Erythroblast (primary cell): ENCODE measurements around the gene ZNF575.

Experiments
- GATA1 ChIP-seq: IDR thresholded peaks from 2 replicates; pipeline ENCODE4 v1.6.1; 2011; ENCODE audit warnings: low read depth, mild to moderate bottlenecking, control low read depth, low read length, moderate library complexity
- POLR2A ChIP-seq: IDR thresholded peaks from 2 replicates; pipeline ENCODE4 v1.6.1; 2011; ENCODE audit warnings: mild to moderate bottlenecking, low read length

DNA sequence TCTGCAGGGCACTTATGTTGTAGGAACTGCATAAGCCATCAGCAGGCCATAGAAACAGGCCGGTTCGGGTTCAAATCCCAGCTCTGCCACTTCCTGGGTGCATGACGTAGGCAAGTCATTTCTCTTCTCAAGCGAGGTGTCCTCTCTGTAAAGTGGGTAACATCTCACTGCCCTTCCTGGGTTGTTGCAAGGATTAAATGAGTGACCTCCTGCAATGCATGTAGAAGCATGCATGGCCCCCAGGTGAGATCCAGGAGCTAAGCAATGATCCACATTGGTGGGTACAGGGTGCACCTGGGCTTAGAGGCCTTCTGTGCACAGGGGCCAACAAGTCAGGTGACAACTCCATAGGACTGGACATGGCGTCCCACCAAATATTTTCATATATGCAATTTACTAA is 42.2 kb upstream of the ZNF575 start:
- TF ChIP-seq POLR2A (no peak), GATA1 (no peak)
